Heart left ventricle (tissue), 16 donors: ENCODE data around the gene TNFRSF11A. TPM values are rescaled to one million over a fixed set of nuclear protein-coding genes. Genes with fewer than 3 reads are reported as not detected.

Experiments
- ATAC-seq, 4 donors: fragments of 200-7000 bp; cut with Tn5 transposase; one replicate each; pipeline ENCODE4 v1.9.1; 2020 to 2022; ENCODE audit warnings: moderate library complexity in 4 of 4, mild to moderate bottlenecking in 3 of 4, moderate number of reproducible peaks in 1 of 4
- DNase-seq, 5 donors: peaks; one replicate each; pipeline ENCODE4 v3.0.0-alpha.2; 2020
- H3K27ac ChIP-seq, 12 donors: fragments of 200-600 bp; sonication (generic) in 4 of 12; one replicate each; pipeline versions ENCODE4 v1.5.0 to v1.8.0; 2016 to 2022; ENCODE audit warnings: mild to moderate bottlenecking in 2 of 12
- H3K27me3 ChIP-seq, 9 donors: fragments of 200-600 bp; sonication (generic) in 2 of 9; one replicate each; pipeline versions ENCODE4 v1.5.1 to v1.8.0; 2016 to 2022; ENCODE audit warnings: mild to moderate bottlenecking in 3 of 9
- H3K36me3 ChIP-seq, 9 donors: fragments of 200-600 bp; sonication (generic) in 2 of 9; one replicate each; pipeline versions ENCODE4 v1.5.0 to v1.8.0; 2018 to 2022; ENCODE audit warnings: mild to moderate bottlenecking in 2 of 9
- H3K4me1 ChIP-seq, 12 donors: fragments of 200-600 bp; sonication (generic) in 4 of 12; one replicate each; pipeline versions ENCODE4 v1.5.0 to v1.8.0; 2016 to 2022; ENCODE audit warnings: mild to moderate bottlenecking in 3 of 12
- H3K4me3 ChIP-seq, 12 donors: fragments of 200-600 bp; sonication (generic) in 4 of 12; one replicate each; pipeline versions ENCODE4 v1.5.0 to v1.8.0; 2017 to 2022; ENCODE audit warnings: mild to moderate bottlenecking in 9 of 12, moderate library complexity in 4 of 12
- H3K9me3 ChIP-seq, 12 donors: fragments of 200-600 bp; sonication (generic) in 4 of 12; one replicate each; pipeline versions ENCODE4 v1.5.0 to v1.8.0; 2016 to 2022; ENCODE audit warnings: mild to moderate bottlenecking in 1 of 12
- POLR2A ChIP-seq, 2 donors: fragments of 450-650 bp; IDR thresholded peaks; one replicate each; pipeline ENCODE4 v1.6.1; 2017; ENCODE audit warnings: antibody characterized with exemption in 2 of 2, mild to moderate bottlenecking in 2 of 2, moderate library complexity in 2 of 2
- WGBS, 4 donors: extraction: QIAGEN DNeasy Blood & Tissue Kit in 2 of 4; methylation state at CpG; one replicate each; pipeline versions ENCODE4 v1.1.5 to v1.1.7; 2013 to 2018; 5-methylcytosine and 5-hydroxymethylcytosine counted together
- intact Hi-C, 10 donors: fragments of 100-400 bp; cut with DNase I; formaldehyde crosslinking; loops; one replicate each; pipeline versions ENCODE4 v1.11.1 to v1.14.2; 2022
- polyA plus RNA-seq, 2 donors: library from polyadenylated mRNA; stranded (reverse); fragments of 200-250 nt; gene quantifications; one replicate each; pipeline ENCODE4 v1.2.3, GENCODE V29; 2013
- total RNA-seq, 9 donors: library from RNA; depleted of rRNA in 2 of 9; stranded (reverse); fragments of >200 nt in 2 of 9; fragmentation: NEBNext Ultra II Directional in 3 of 9; extraction: Animal tissue kit (Norgen Biotek cat#: 25700) in 3 of 9; gene quantifications; one replicate each; pipeline versions ENCODE4 v1.1.0 to v1.2.4, GENCODE V29; 2016 to 2023
- TF ChIP-seq, protein P1 (sequence below), 12 donors: fragments of 200-600 bp; sonication (generic) in 4 of 12; IDR thresholded peaks; one replicate each; pipeline versions ENCODE4 v1.5.0 to v1.8.0; 2018 to 2022; ENCODE audit warnings: antibody characterized with exemption in 12 of 12, mild to moderate bottlenecking in 5 of 12
- donor health status: ischemic (EF 13 %, LVEDD 7.1; RV severe dilation, severe dysfunction).
- donor health status: healthy with polysubstance abuse.
- donor health status: DM: no; HTN: yes; CAD: no.
- donor health status: DM: no; HTN: no; CAD: no.
- donor health status: ischemic (EF 25% LVEDD 6.9; RV normal size, moderate dysfunction).
- donor health status: ischemic (EF 25% LVEDD 5.7; RV mildly dilated, moderate dysfunction).
- donor health status: healthy.
- donor health status: DM: yes; HTN: yes; CAD: no.
- donor health status: ischemic (EF 35%, LVEDD 5.7; RV mildly dilated, moderate dysfunction).
- donor health status: nonischemic (EF 11% LVEDD 7.7; RV severe dilation, severe dysfunction).
- donor health status: DM: yes; HTN: yes; CAD: no.
- donor health status: PGD.
- donor health status: ischemic (EF 29% LVEDD 5.4; RV normal size, mild dysfunction).
- donor health status: nonischemic (EF 23%, LVEDD 6.1; RV moderate dilation, normal function).

The TNFRSF11A gene
- total and polyA plus RNA-seq, 11 donors: 0.16 to 5.0 (median 1.4) TPM

GRCh38 chr18:62403120-62403519 lies 78.0 kb downstream of the TNFRSF11A start:
- Histone ChIP-seq H3K9me3 (no peaks in the 10 kb centered on the region), H3K4me3 (no peak overlapping the region), H3K36me3 (no peaks in the 10 kb centered on the region), H3K4me1 (no peaks in the 10 kb centered on the region), H3K27ac (no peak overlapping the region), H3K27me3 (no peaks in the 10 kb centered on the region)
- ATAC-seq (no peak), DNase-seq (no peak)
- no peak for TF ChIP-seq POLR2A (IDR thresholded peaks at IDR 0.05)
- TF ChIP-seq, protein P1, sequence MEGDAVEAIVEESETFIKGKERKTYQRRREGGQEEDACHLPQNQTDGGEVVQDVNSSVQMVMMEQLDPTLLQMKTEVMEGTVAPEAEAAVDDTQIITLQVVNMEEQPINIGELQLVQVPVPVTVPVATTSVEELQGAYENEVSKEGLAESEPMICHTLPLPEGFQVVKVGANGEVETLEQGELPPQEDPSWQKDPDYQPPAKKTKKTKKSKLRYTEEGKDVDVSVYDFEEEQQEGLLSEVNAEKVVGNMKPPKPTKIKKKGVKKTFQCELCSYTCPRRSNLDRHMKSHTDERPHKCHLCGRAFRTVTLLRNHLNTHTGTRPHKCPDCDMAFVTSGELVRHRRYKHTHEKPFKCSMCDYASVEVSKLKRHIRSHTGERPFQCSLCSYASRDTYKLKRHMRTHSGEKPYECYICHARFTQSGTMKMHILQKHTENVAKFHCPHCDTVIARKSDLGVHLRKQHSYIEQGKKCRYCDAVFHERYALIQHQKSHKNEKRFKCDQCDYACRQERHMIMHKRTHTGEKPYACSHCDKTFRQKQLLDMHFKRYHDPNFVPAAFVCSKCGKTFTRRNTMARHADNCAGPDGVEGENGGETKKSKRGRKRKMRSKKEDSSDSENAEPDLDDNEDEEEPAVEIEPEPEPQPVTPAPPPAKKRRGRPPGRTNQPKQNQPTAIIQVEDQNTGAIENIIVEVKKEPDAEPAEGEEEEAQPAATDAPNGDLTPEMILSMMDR (IDR thresholded peaks at IDR 0.05): no peak
- intact Hi-C loops: no loop called here
- WGBS, 4 donors: 83 to 95% (median 92%) methylated on average over 3 of the region's 3 CpGs

- no peak overlapping the region for H3K27ac ChIP-seq
- DNase-seq: no peak
- H3K36me3 ChIP-seq: no peaks in the 10 kb centered on the region
- no peak overlapping the region for H3K4me3 ChIP-seq
- intact Hi-C loops: no loop called here
- H3K9me3 ChIP-seq: no peaks in the 10 kb centered on the region
- 76 to 93% (median 85%) methylated on average over 3 of the region's 3 CpGs for WGBS, 4 donors
- H3K4me1 ChIP-seq: no peaks in the 10 kb centered on the region
- no peaks in the 10 kb centered on the region for H3K27me3 ChIP-seq
- TF ChIP-seq POLR2A (IDR thresholded peaks at IDR 0.05): no peak
- TF ChIP-seq, protein P1 (IDR thresholded peaks at IDR 0.05): no peak
- ATAC-seq: no peak
Observed at GRCh38 chr18:62404881-62405280, 79.8 kb downstream of the TNFRSF11A start.

DNA sequence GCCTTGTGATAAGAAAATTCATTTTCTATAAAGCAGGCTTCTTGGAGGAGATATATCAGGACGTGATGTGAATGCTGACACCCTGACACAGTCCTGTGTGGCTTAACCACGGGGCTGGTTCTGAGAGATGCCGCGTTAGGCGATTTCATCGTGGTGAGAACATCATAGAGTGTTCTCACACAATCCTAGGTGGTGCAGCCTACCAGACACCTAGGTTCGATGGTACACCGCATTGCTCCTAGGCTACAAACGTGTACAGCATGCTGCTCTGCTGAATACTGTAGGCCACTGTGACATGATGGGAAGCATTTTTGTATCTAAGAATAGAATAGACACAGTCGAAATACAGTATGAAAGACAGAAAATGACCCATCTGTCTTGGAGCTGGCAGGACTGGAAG lies 82.5 kb downstream of the TNFRSF11A start:
- no peak overlapping the region for H3K27ac ChIP-seq
- peaks cover 0 to 6% (median 0%) of the 10 kb centered on the region in 12 donors for H3K9me3 ChIP-seq
- H3K4me3 ChIP-seq: no peak overlapping the region
- TF ChIP-seq, protein P1 (IDR thresholded peaks at IDR 0.05): no peak
- no peak for TF ChIP-seq POLR2A (IDR thresholded peaks at IDR 0.05)
- H3K27me3 ChIP-seq: no peaks in the 10 kb centered on the region
- intact Hi-C loops: no loop called here
- ATAC-seq: no peak
- peaks cover 0 to 3% (median 0%) of the 10 kb centered on the region in 12 donors for H3K4me1 ChIP-seq
- 77 to 88% (median 85%) methylated on average over 10 of the region's 10 CpGs for WGBS, 4 donors
- DNase-seq: no peak
- H3K36me3 ChIP-seq: no peaks in the 10 kb centered on the region

DNA sequence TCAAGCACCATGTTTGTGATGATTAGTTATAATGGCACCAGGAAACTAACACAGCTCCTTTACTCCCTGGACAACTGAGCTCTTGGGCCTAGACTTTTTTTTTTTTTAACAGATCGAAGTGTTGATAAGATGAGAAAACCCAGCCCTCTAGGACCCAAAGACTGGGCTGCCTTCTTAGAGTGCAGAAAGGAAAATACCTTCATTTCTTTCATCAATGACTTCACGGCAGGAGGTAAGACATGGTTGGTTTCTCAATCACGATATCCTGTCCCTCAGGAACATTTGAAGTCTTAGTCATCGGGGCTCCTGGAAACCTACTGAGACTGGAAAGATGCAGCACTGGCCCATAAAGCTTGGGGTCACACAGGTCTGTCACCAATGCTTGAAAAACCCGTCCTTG lies 84.7 kb downstream of the TNFRSF11A start:
- Histone ChIP-seq H3K36me3 (no peaks in the 10 kb centered on the region), H3K27ac (no peak overlapping the region), H3K4me3 (no peak overlapping the region), H3K9me3 (peaks cover 0 to 6% (median 0%) of the 10 kb centered on the region in 12 donors), H3K4me1 (peaks cover 0 to 5% (median 0%) of the 10 kb centered on the region in 12 donors), H3K27me3 (no peaks in the 10 kb centered on the region)
- ATAC-seq (no peak), DNase-seq (no peak)
- no peak for TF ChIP-seq POLR2A (IDR thresholded peaks at IDR 0.05)
- TF ChIP-seq, protein P1 (IDR thresholded peaks at IDR 0.05): no peak
- intact Hi-C loops: no loop called here
- 73 to 90% (median 83%) methylated on average over 5 of the region's 5 CpGs for WGBS, 4 donors
